ENCODE data around the gene NOL4L.

The NOL4L gene

DNA sequence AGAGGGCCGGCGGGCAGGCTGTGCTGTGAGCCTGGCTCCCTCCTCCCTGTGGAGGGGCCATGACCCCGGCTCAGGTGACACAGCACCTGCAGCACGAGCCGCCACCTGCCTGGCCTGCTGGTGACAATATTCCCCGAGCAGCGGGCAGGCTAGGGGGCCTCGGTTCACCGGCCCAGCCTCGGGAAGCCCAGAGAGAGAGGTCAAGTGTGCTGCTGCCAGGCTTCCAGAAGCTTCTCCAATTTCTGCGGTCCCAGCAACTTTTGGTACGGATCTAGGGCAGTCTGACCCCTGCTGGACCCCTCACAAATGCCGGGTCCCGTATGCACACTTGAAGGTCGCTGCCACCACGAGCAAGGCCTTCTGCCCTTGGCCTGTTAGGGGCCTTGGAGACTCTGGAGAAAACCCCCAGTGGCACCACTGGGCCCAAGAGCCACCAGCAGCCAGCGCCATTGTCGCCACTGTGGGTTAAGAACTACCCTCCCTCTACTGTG, 38.6 kb upstream of the NOL4L start:
- no peak overlapping the region for H3K4me3 ChIP-seq (ENCODE audit: low read depth, low read length)
- TF ChIP-seq MYC (IDR thresholded peaks at IDR 0.05; ENCODE audit: low read depth, low read length) = no peak
- peak; percentile 4 for TF ChIP-seq CTCF (IDR thresholded peaks at IDR 0.05; ENCODE audit: low read depth, low read length)
- peak; percentile 27 for DNase-seq (ENCODE audit: low read depth)

- DNase-seq (ENCODE audit: low read depth) = no peak
- TF ChIP-seq, protein P1, sequence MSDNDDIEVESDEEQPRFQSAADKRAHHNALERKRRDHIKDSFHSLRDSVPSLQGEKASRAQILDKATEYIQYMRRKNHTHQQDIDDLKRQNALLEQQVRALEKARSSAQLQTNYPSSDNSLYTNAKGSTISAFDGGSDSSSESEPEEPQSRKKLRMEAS (IDR thresholded peaks at IDR 0.05; ENCODE audit: low read depth, low read length) = no peak
- TF ChIP-seq CTCF (IDR thresholded peaks at IDR 0.05; ENCODE audit: low read depth, low read length) = no peak
- no peak for TF ChIP-seq POLR2A (IDR thresholded peaks at IDR 0.05; ENCODE audit: extremely low read depth, insufficient read length)
- no peak for TF ChIP-seq MYC (IDR thresholded peaks at IDR 0.05; ENCODE audit: low read depth, low read length)
- H3K4me3 ChIP-seq (ENCODE audit: low read depth, low read length) = no peak overlapping the region
These were observed 37.7 kb upstream of the NOL4L start for GRCh38 chr20:32622585-32623468.

DNA sequence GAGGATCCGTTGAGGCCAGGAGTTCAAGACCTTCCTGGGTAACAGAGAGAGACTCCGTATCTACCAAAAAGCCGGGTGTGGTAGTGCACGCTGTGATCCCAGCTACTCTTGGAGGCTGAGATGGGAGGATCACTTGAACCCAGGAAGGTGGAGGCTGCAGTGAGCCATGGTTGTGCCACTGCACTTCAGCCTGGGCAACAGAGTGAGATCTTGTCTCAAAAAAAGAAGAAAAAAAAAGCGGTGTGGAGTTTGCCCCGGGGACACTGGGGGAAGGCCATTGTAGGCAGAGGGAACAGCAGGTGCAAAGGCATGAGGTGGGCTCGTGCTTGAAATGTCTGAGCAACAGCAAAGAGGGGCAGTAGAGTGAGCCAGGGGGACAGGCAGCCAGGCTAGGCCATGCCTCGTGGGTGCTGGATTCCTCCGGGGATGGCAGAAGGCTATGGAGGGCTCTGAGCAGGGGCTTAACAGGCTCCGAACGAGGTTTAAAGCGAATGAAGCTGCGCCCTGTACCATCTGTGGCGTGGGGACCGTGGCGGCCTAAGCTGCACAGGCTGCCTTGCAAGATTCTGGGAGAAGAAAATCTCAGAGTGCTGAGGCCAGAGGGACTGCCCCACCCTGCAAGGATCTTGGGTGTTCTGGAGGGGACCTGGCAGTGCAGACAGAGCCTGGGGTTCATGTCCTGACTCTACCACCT, 36.9 kb upstream of the NOL4L start:
- TF ChIP-seq POLR2A (IDR thresholded peaks at IDR 0.05; ENCODE audit: extremely low read depth, insufficient read length) = no peak
- no peak overlapping the region for H3K4me3 ChIP-seq (ENCODE audit: low read depth, low read length)
- DNase-seq (ENCODE audit: low read depth) = peak; percentile 14

GRCh38 chr20:32621071-32621890, 36.1 kb upstream of the NOL4L start:
- DNase-seq (ENCODE audit: low read depth) = peak; percentile 32
- TF ChIP-seq, protein P1 (IDR thresholded peaks at IDR 0.05; ENCODE audit: low read depth, low read length) = no peak
- TF ChIP-seq MYC (IDR thresholded peaks at IDR 0.05; ENCODE audit: low read depth, low read length) (no peak), POLR2A (IDR thresholded peaks at IDR 0.05; ENCODE audit: extremely low read depth, insufficient read length) (no peak), CTCF (IDR thresholded peaks at IDR 0.05; ENCODE audit: low read depth, low read length) (no peak)
- H3K4me3 ChIP-seq (ENCODE audit: low read depth, low read length) = no peak overlapping the region

GRCh38 chr20:32619586-32619985, 34.5 kb upstream of the NOL4L start:
- no peak overlapping the region for H3K4me3 ChIP-seq (ENCODE audit: low read depth, low read length)
- TF ChIP-seq CTCF (IDR thresholded peaks at IDR 0.05; ENCODE audit: low read depth, low read length) (no peak), MYC (IDR thresholded peaks at IDR 0.05; ENCODE audit: low read depth, low read length) (no peak), POLR2A (IDR thresholded peaks at IDR 0.05; ENCODE audit: extremely low read depth, insufficient read length) (no peak)
- TF ChIP-seq, protein P1 (IDR thresholded peaks at IDR 0.05; ENCODE audit: low read depth, low read length) = no peak
- no peak for DNase-seq (ENCODE audit: low read depth)

GRCh38 chr20:32614772-32615171, 29.6 kb upstream of the NOL4L start:
- H3K4me3 ChIP-seq (ENCODE audit: low read depth, low read length) = no peak overlapping the region
- DNase-seq (ENCODE audit: low read depth) = no peak
- TF ChIP-seq, protein P1 (IDR thresholded peaks at IDR 0.05; ENCODE audit: low read depth, low read length) = no peak

Data from NB4 (cell line).